H1 (cell line): ENCODE data around the gene MAPRE2. TPM values are rescaled to one million over a fixed set of nuclear protein-coding genes. Genes with fewer than 3 reads are reported as not detected.

Experiments
- CTCF ChIA-PET: fragments of 300-600 bp; sonication (Branson Sonifier 250); formaldehyde crosslinking; loops from one replicate; lab custom pipeline; 2021; ENCODE audit not compliant: partially characterized antibody; lab: Charles Lee
- POLR2A ChIA-PET: fragments of 300-600 bp; sonication (Branson Sonifier 250); formaldehyde crosslinking; loops from one replicate; lab custom pipeline; 2021; ENCODE audit warnings: inconsistent platforms; ENCODE audit not compliant: partially characterized antibody; lab: Charles Lee
- DNase-seq, 2 experiments: peaks; one replicate each; pipeline versions ENCODE4 v3.0.0 to v3.0.0-alpha.2; 2010 to 2022; ENCODE audit warnings: low spot score in 2 of 2, low read depth in 1 of 2, mixed read lengths in 1 of 2
- FAIRE-seq: peaks from 2 replicates; lab custom pipeline; 2011; peaks lifted over from hg19 to GRCh38; lab: Jason Lieb, UNC
- H2AFZ ChIP-seq: 2 replicates; pipeline ENCODE4 v1.8.1; 2012; ENCODE audit warnings: low read length, inconsistent platforms
- H2AK5ac ChIP-seq: 2 replicates; pipeline ENCODE4 v1.6.1; 2013; ENCODE audit warnings: low read depth, low read length
- H2BK120ac ChIP-seq: replicated peaks from 2 replicates; pipeline ENCODE3; 2013; ENCODE audit warnings: low read depth, low read length, inconsistent platforms
- H2BK12ac ChIP-seq: 2 replicates; pipeline ENCODE4 v1.6.1; 2013; ENCODE audit warnings: low read depth, low read length
- H2BK15ac ChIP-seq: 2 replicates; pipeline ENCODE4 v1.6.1; 2013; ENCODE audit warnings: low read length
- H2BK20ac ChIP-seq: 2 replicates; pipeline ENCODE4 v1.6.1; 2013; ENCODE audit warnings: low read length
- H2BK5ac ChIP-seq: 2 replicates; pipeline ENCODE4 v1.6.1; 2013; ENCODE audit warnings: low read depth, low read length
- H3K14ac ChIP-seq: 2 replicates; pipeline ENCODE4 v1.6.1; 2013; ENCODE audit warnings: inconsistent platforms; ENCODE audit not compliant: insufficient read length
- H3K18ac ChIP-seq: 2 replicates; pipeline ENCODE4 v1.6.1; 2013; ENCODE audit warnings: low read length; ENCODE audit errors: extremely low read depth
- H3K23ac ChIP-seq: 2 replicates; pipeline ENCODE4 v1.6.1; 2013; ENCODE audit warnings: inconsistent platforms; ENCODE audit not compliant: insufficient read length
- H3K23me2 ChIP-seq: 2 replicates; pipeline ENCODE4 v1.6.1; 2013; ENCODE audit warnings: low read depth, low read length
- H3K27ac ChIP-seq: 2 replicates; pipeline ENCODE4 v1.6.1; 2011; ENCODE audit warnings: low read depth, low read length, inconsistent platforms
- H3K27me3 ChIP-seq, 4 experiments: replicated peaks in 1 of 4; 1 replicate in 1 of 4; 2 replicates in 3 of 4; pipeline versions ENCODE4 v1.6.1 to v1.8.1; 2011 to 2013; ENCODE audit warnings: low read length in 3 of 4, mild to moderate bottlenecking in 3 of 4, inconsistent platforms in 2 of 4, mixed read lengths in 2 of 4, moderate library complexity in 1 of 4; ENCODE audit not compliant: control insufficient read depth in 3 of 4, insufficient read depth in 3 of 4; ENCODE audit errors: extremely low read depth in 1 of 4
- H3K36me3 ChIP-seq, 4 experiments: 2 replicates each; pipeline versions ENCODE4 v1.6.1 to v1.8.1; 2011 to 2013; ENCODE audit warnings: mild to moderate bottlenecking in 4 of 4, low read length in 3 of 4, moderate library complexity in 2 of 4, control low read depth in 1 of 4, inconsistent platforms in 1 of 4; ENCODE audit not compliant: insufficient read depth in 4 of 4, control insufficient read depth in 2 of 4
- H3K4ac ChIP-seq: replicated peaks from 2 replicates; pipeline ENCODE3; 2013; ENCODE audit warnings: low read length, low read depth, mixed read lengths, inconsistent platforms; ENCODE audit not compliant: insufficient read length
- H3K4me1 ChIP-seq, 4 experiments: replicated peaks in 1 of 4; 1 replicate in 1 of 4; 2 replicates in 3 of 4; pipeline versions ENCODE4 v1.6.1 to v1.8.1; 2011 to 2013; ENCODE audit warnings: low read length in 3 of 4, inconsistent platforms in 2 of 4, mixed read lengths in 1 of 4; ENCODE audit not compliant: insufficient read depth in 4 of 4, control insufficient read depth in 3 of 4
- H3K4me2 ChIP-seq, 2 experiments: 2 replicates each; pipeline versions ENCODE4 v1.6.1 to v1.8.1; 2011 to 2013; ENCODE audit warnings: low read depth in 2 of 2, low read length in 2 of 2, control low read depth in 1 of 2, inconsistent platforms in 1 of 2, mild to moderate bottlenecking in 1 of 2; ENCODE audit not compliant: insufficient read depth in 1 of 2
- H3K4me3 ChIP-seq, 4 experiments: fragments of 200-600, 300-600 bp in 1 of 4; sonication (generic), shearing (Covaris generic), sonication (Bioruptor Twin) in 1 of 4; 2 replicates each; pipeline versions ENCODE4 v1.5.1 to v1.8.1; 2011 to 2016; ENCODE audit warnings: low read length in 4 of 4, low read depth in 3 of 4, control low read depth in 2 of 4, inconsistent platforms in 2 of 4, mild to moderate bottlenecking in 2 of 4, mixed read lengths in 1 of 4, moderate library complexity in 1 of 4; ENCODE audit not compliant: insufficient read depth in 2 of 4; ENCODE audit errors: extremely low read depth in 1 of 4
- H3K56ac ChIP-seq: replicated peaks from 2 replicates; pipeline ENCODE3; 2013; ENCODE audit warnings: low read depth, mild to moderate bottlenecking, mixed read lengths, low read length, inconsistent platforms; ENCODE audit not compliant: insufficient read length
- H3K79me1 ChIP-seq: 2 replicates; pipeline ENCODE4 v1.6.1; 2013; ENCODE audit warnings: low read depth, low read length, control low read depth
- H3K79me2 ChIP-seq, 2 experiments: 2 replicates each; pipeline versions ENCODE4 v1.6.1 to v1.8.1; 2012 to 2013; ENCODE audit warnings: low read length in 2 of 2, mild to moderate bottlenecking in 2 of 2, inconsistent platforms in 1 of 2; ENCODE audit not compliant: insufficient read depth in 2 of 2, control insufficient read depth in 1 of 2
- H3K9ac ChIP-seq, 4 experiments: replicated peaks in 1 of 4; 1 replicate in 1 of 4; 2 replicates in 3 of 4; pipeline versions ENCODE4 v1.6.1 to v1.8.1; 2011 to 2013; ENCODE audit warnings: low read depth in 3 of 4, low read length in 3 of 4, control low read depth in 2 of 4, mild to moderate bottlenecking in 2 of 4, moderate library complexity in 2 of 4, inconsistent platforms in 1 of 4; ENCODE audit errors: extremely low read depth in 1 of 4
- H3K9me3 ChIP-seq, 2 experiments: 2 replicates each; pipeline versions ENCODE4 v1.6.1 to v1.8.1; 2012 to 2013; ENCODE audit warnings: mild to moderate bottlenecking in 2 of 2, moderate library complexity in 2 of 2, control low read depth in 1 of 2, inconsistent platforms in 1 of 2, low read depth in 1 of 2, low read length in 1 of 2, mixed read lengths in 1 of 2; ENCODE audit not compliant: insufficient read depth in 2 of 2
- H4K20me1 ChIP-seq, 2 experiments: replicated peaks in 1 of 2; 2 replicates each; pipeline versions ENCODE3 to v1.8.1; 2011 to 2013; ENCODE audit warnings: inconsistent platforms in 2 of 2, low read length in 2 of 2, mild to moderate bottlenecking in 1 of 2; ENCODE audit not compliant: insufficient read depth in 2 of 2, control insufficient read depth in 1 of 2
- H4K5ac ChIP-seq: 2 replicates; pipeline ENCODE4 v1.6.1; 2013; ENCODE audit warnings: low read length, low read depth, mixed read lengths, inconsistent platforms; ENCODE audit not compliant: insufficient read length
- H4K8ac ChIP-seq: 2 replicates; pipeline ENCODE4 v1.8.0; 2013; ENCODE audit warnings: mild to moderate bottlenecking, moderate library complexity, low read length, inconsistent platforms; ENCODE audit not compliant: insufficient read depth; ENCODE audit errors: extremely low read depth
- H4K91ac ChIP-seq: replicated peaks from 2 replicates; pipeline ENCODE3; 2013; ENCODE audit warnings: low read length, mixed read lengths, inconsistent platforms; ENCODE audit not compliant: insufficient read length
- NRF1 ChIP-seq: IDR thresholded peaks from 2 replicates; pipeline ENCODE4 v1.6.1; 2011; ENCODE audit warnings: mild to moderate bottlenecking, low read depth, low read length, improper control_type of control experiment
- POLR2AphosphoS5 ChIP-seq: IDR thresholded peaks from 2 replicates; pipeline ENCODE4 v1.6.1; 2011; ENCODE audit warnings: low read depth, low read length
- RAD21 ChIP-seq, 2 experiments: IDR thresholded peaks in 1 of 2; conservative IDR thresholded peaks in 1 of 2; 2 replicates each; pipeline ENCODE4 v1.6.1; 2011; ENCODE audit warnings: low read depth in 2 of 2, low read length in 2 of 2, improper control_type of control experiment in 1 of 2, inconsistent platforms in 1 of 2, mild to moderate bottlenecking in 1 of 2, moderate library complexity in 1 of 2
- WGBS, 2 experiments: shearing (Covaris generic) in 1 of 2; methylation state at CpG; one replicate each; pipeline versions ENCODE4 v1.1.6 to v1.1.7; 2013 to 2015; ENCODE audit warnings: low lambda C conversion rate in 2 of 2, mixed read lengths in 2 of 2, inconsistent platforms in 1 of 2, low coverage in 1 of 2, missing lambda C conversion rate in 1 of 2; ENCODE audit not compliant: insufficient replicate concordance in 2 of 2, insufficient coverage in 1 of 2, insufficient read length in 1 of 2; ENCODE audit errors: extremely low coverage in 1 of 2, missing lambda C conversion rate in 1 of 2; 5-methylcytosine and 5-hydroxymethylcytosine counted together
- polyA plus RNA-seq, 7 experiments: library from polyadenylated mRNA; depleted of rRNA in 3 of 7; stranded (reverse) in 5 of 7; unstranded in 2 of 7; fragments of >200 nt in 5 of 7; fragments of 200-250 nt in 2 of 7; gene quantifications; 1 replicate in 5 of 7; 2 replicates in 1 of 7; 4 replicates in 1 of 7; pipeline versions ENCODE4 v1.2.1 to v1.2.3, GENCODE V29; 2011 to 2013; ENCODE audit warnings: missing spikeins in 2 of 7, mixed read lengths in 2 of 7
- total RNA-seq: library from RNA; stranded (reverse); fragmentation: NEBNext Ultra II Directional; extraction: Animal tissue kit (Norgen Biotek cat#: 25700); gene quantifications from 2 replicates; pipeline ENCODE4 v1.2.1, GENCODE V29; 2021
- TF ChIP-seq, protein P1 (sequence below), 3 experiments: IDR thresholded peaks; 1 replicate in 2 of 3; 2 replicates in 1 of 3; pipeline versions ENCODE4 v1.5.1 to v1.6.1; 2011; ENCODE audit warnings: low read length in 3 of 3, mild to moderate bottlenecking in 3 of 3, inconsistent platforms in 2 of 3, low read depth in 1 of 3, moderate library complexity in 1 of 3; ENCODE audit not compliant: insufficient read depth in 1 of 3; ENCODE audit errors: control extremely low read depth in 1 of 3

Gene MAPRE2
- total and polyA plus RNA-seq, 2 of the 8 experiments (the other 6 are each of a cell fraction or from before 2014, with no cell fraction given): 32.6 to 33.1 TPM

GRCh38 chr18:35005963-35006577, 35.1 kb upstream of the MAPRE2 start:
- Histone ChIP-seq H4K91ac (no peak overlapping the region), H4K8ac (no peak overlapping the region), H3K18ac (no peak overlapping the region), H3K4ac (no peak overlapping the region), H3K23ac (no peak overlapping the region), H4K20me1 (no peaks in the 10 kb centered on the region), H3K79me1 (no peaks in the 10 kb centered on the region), H3K36me3 (no peaks in the 10 kb centered on the region), H2BK15ac (no peak overlapping the region), H3K4me3 (no peak overlapping the region), H2BK12ac (no peak overlapping the region), H3K27ac (no peak overlapping the region), H2BK5ac (no peak overlapping the region), H2BK20ac (no peak overlapping the region), H2BK120ac (no peak overlapping the region), H3K56ac (no peak overlapping the region), H3K27me3 (no peaks in the 10 kb centered on the region), H2AK5ac (no peak overlapping the region), H2AFZ (0 out of 2 replicates have a peak overlapping the region, but pooled peaks have one; percentile 61), H3K79me2 (no peaks in the 10 kb centered on the region), H3K9me3 (no peaks in the 10 kb centered on the region), H3K4me1 (peaks cover 0 to 2% (median 0%) of the 10 kb centered on the region in 4 experiments; a peak in 1 of 7 replicates), H3K4me2 (no peak overlapping the region), H4K5ac (no peak overlapping the region), H3K9ac (no peak overlapping the region), H3K14ac (no peak overlapping the region), H3K23me2 (no peaks in the 10 kb centered on the region)
- peak; percentile 89 for FAIRE-seq
- POLR2A ChIA-PET: no interaction called here
- DNase-seq: no peak
- TF ChIP-seq POLR2AphosphoS5 (no peak), RAD21 (IDR thresholded peaks at IDR 0.05 in 1 of 2, conservative IDR thresholded peaks at IDR 0.05 in 1 of 2; ENCODE audit: low read depth in 2 of 2, low read length in 2 of 2) (peak; percentile 82 to 89), NRF1 (no peak)
- TF ChIP-seq, protein P1, sequence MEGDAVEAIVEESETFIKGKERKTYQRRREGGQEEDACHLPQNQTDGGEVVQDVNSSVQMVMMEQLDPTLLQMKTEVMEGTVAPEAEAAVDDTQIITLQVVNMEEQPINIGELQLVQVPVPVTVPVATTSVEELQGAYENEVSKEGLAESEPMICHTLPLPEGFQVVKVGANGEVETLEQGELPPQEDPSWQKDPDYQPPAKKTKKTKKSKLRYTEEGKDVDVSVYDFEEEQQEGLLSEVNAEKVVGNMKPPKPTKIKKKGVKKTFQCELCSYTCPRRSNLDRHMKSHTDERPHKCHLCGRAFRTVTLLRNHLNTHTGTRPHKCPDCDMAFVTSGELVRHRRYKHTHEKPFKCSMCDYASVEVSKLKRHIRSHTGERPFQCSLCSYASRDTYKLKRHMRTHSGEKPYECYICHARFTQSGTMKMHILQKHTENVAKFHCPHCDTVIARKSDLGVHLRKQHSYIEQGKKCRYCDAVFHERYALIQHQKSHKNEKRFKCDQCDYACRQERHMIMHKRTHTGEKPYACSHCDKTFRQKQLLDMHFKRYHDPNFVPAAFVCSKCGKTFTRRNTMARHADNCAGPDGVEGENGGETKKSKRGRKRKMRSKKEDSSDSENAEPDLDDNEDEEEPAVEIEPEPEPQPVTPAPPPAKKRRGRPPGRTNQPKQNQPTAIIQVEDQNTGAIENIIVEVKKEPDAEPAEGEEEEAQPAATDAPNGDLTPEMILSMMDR (IDR thresholded peaks at IDR 0.05; ENCODE audit: control extremely low read depth in 1 of 3, insufficient read depth in 1 of 3, low read depth in 1 of 3, low read length in 3 of 3): peak in 2 of 3 experiments; percentile 57 to 61; a peak in 3 of 4 replicates
- WGBS, 2 experiments: 53% methylated on average over 7 of the region's 7 CpGs; no CpG with 5 or more reads in 1 of the 2 experiments
- CTCF ChIA-PET: interaction anchor here (0.7 to 2.7 kb wide), 22 partner anchors 9 to 381 kb away, joined by 3 to 20 read pairs (median 4); no protein-coding TSS in a partner anchor
